GM19463 (cell line): Measurements from ENCODE around the gene DOK3.

Experiments
- ATAC-seq: cut with Tn5 transposase; IDR thresholded peaks from one replicate; pipeline ENCODE4 v1.9.1; 2021; ENCODE audit warnings: mild to moderate bottlenecking, moderate library complexity; ENCODE audit not compliant: unreplicated experiment

DOK3 gene

GRCh38 chr5:177509381-177509951 is at the start of gene DOK3:
TSS of gene DOK3 (minus strand) at chr5:177509826. CDS start at chr5:177509540, 286 bp downstream.
- peak; percentile 30 for ATAC-seq

GRCh38 chr5:177557796-177558195 is 48.2 kb upstream of the DOK3 start:
- ATAC-seq: no peak

- no peak for ATAC-seq
These were observed 47.5 kb upstream of the DOK3 start for GRCh38 chr5:177557041-177557647.

GRCh38 chr5:177555665-177556064 is 46.0 kb upstream of the DOK3 start:
- ATAC-seq: no peak

GRCh38 chr5:177555228-177555627 is 45.6 kb upstream of the DOK3 start:
- no peak for ATAC-seq

- peak; percentile 94 for ATAC-seq
These were observed 45.0 kb upstream of the DOK3 start, which contains the start of gene FAM193B for GRCh38 chr5:177554474-177555111. TSS of gene FAM193B (minus strand) at chr5:177554563. CDS start at chr5:177554458, 105 bp downstream.

- peak; percentile 42 for ATAC-seq
These were observed 44.2 kb upstream of the DOK3 start for GRCh38 chr5:177553671-177554429.

- no peak for ATAC-seq
These were observed 43.3 kb upstream of the DOK3 start for GRCh38 chr5:177552839-177553455.

GRCh38 chr5:177550122-177550521 is 40.5 kb upstream of the DOK3 start:
- ATAC-seq: no peak

- no peak for ATAC-seq
These were observed 38.9 kb upstream of the DOK3 start for GRCh38 chr5:177548495-177548894.

GRCh38 chr5:177547736-177548135 is 38.1 kb upstream of the DOK3 start:
- no peak for ATAC-seq

- ATAC-seq: no peak
These were observed 36.7 kb upstream of the DOK3 start for GRCh38 chr5:177546258-177546741.

GRCh38 chr5:177545487-177546257 is 36.0 kb upstream of the DOK3 start:
- no peak for ATAC-seq

GRCh38 chr5:177542816-177543465 is 33.3 kb upstream of the DOK3 start:
- ATAC-seq: no peak

- ATAC-seq: no peak
These were observed 30.8 kb upstream of the DOK3 start for GRCh38 chr5:177540438-177540837.

GRCh38 chr5:177539411-177539810 is 29.8 kb upstream of the DOK3 start:
- no peak for ATAC-seq

- ATAC-seq: no peak
These were observed 29.2 kb upstream of the DOK3 start for GRCh38 chr5:177538876-177539275.

- no peak for ATAC-seq
These were observed 28.0 kb upstream of the DOK3 start for GRCh38 chr5:177537389-177538361.

GRCh38 chr5:177536386-177536785 is 26.8 kb upstream of the DOK3 start:
- ATAC-seq: no peak
